HL-60 (cell line): Measurements from ENCODE around the gene XBP1.
"Not testable (repeated sequence)": the region's sequence is repeated elsewhere in the genome, so short reads cannot be mapped to it uniquely, and the experiment has no call there.

Experiments
- DNase-seq, 2 experiments: peaks; one replicate each; pipeline ENCODE4 v3.0.0-alpha.2; 2010 to 2020; ENCODE audit warnings: low read depth in 1 of 2, low spot score in 1 of 2
- H3K27ac ChIP-seq: fragments of 250-450 bp; sonication (Bioruptor Pico); replicated peaks from 2 replicates; pipeline ENCODE4 v1.5.1; 2020; ENCODE audit warnings: mild to moderate bottlenecking, moderate library complexity
- H3K27me3 ChIP-seq: fragments of 250-450 bp; sonication (Bioruptor Pico); 2 replicates; pipeline ENCODE4 v1.5.1; 2021; ENCODE audit warnings: mild to moderate bottlenecking, moderate library complexity; ENCODE audit not compliant: insufficient read depth, poor library complexity, severe bottlenecking
- H3K4me3 ChIP-seq: replicated peaks from 2 replicates; pipeline ENCODE4 v1.5.1; 2011; ENCODE audit warnings: mild to moderate bottlenecking, control low read depth, low read length; ENCODE audit not compliant: insufficient read depth
- GABPA ChIP-seq: IDR thresholded peaks from 2 replicates; pipeline ENCODE4 v1.6.1; 2012; ENCODE audit warnings: low read depth
- POLR2AphosphoS5 ChIP-seq: IDR thresholded peaks from 2 replicates; pipeline ENCODE4 v1.6.1; 2012; ENCODE audit warnings: low read depth
- SPI1 ChIP-seq: IDR thresholded peaks from 2 replicates; pipeline ENCODE4 v1.6.1; 2012; ENCODE audit warnings: low read depth, mild to moderate bottlenecking, borderline replicate concordance
- long read RNA-seq: library from polyadenylated mRNA; unstranded; transcript quantifications from one replicate; pipeline ENCODE4 v2.0.0, GENCODE V29; 2020
- TF ChIP-seq, protein P1 (sequence below): IDR thresholded peaks from 2 replicates; pipeline ENCODE4 v1.6.1; 2012; ENCODE audit warnings: low read depth; ENCODE audit not compliant: insufficient replicate concordance
- TF ChIP-seq, protein P2 (sequence below): IDR thresholded peaks from one replicate; pipeline ENCODE4 v1.5.1; 2011; ENCODE audit warnings: low read length, control low read depth, inconsistent platforms; ENCODE audit not compliant: insufficient read depth

XBP1 gene
- long read RNA-seq, transcript XBP1-201 (5 exons, 1,850 nt): major isoform, 184 of 198 reads
- long read RNA-seq, partial matches to known transcripts: 3 of 198 reads
- long read RNA-seq, other reads (novel, unspliced or antisense): 3 of 198 reads

DNA sequence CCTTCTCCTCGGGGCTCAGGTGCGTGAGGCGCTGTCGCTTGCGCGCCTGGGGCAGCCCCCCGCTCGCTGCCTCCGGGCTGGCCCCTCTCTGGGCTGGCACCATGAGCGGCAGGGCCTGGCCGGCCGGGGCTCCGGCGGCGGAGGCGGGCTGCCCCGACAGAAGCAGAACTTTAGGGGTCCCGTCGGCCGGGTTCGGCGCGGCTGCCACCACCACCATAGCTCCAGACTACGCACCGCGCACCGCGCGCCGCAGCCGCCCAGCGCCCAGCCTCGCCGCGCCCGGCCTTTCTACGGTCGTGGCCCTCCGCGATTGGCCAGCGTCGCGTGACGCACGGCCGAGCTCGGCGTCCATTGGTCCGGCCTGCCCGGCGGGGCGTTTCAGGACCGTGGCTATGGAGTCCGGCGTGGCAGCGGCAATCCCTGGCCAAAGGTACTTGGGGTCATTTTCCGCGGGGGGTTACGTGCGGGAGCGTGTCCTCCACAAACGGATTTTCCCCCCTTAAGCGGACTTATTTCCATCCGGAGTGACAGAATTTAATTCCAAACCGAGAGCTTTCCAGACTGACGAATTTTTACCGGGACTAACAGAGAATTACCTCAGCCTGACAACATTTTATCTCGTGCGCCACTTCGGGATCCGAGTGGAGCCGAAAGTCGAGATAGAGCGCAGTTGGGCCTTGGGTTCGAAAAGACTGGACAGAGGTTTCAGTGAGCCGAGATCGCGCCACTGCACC, at the start of gene XBP1:
XBP1 (minus strand) TSS at position 262 of the 734 bp plus-strand sequence.
- Histone ChIP-seq H3K4me3 (peak within 1 kb of the TSS; percentile 72), H3K27ac (peak within 1 kb of the TSS; percentile 92), H3K27me3 (no peaks in the 10 kb centered on the region)
- DNase-seq: peak; percentile 88 to 92
- peak; percentile 81 for TF ChIP-seq POLR2AphosphoS5
- TF ChIP-seq SPI1: no peak
- TF ChIP-seq, protein P1, sequence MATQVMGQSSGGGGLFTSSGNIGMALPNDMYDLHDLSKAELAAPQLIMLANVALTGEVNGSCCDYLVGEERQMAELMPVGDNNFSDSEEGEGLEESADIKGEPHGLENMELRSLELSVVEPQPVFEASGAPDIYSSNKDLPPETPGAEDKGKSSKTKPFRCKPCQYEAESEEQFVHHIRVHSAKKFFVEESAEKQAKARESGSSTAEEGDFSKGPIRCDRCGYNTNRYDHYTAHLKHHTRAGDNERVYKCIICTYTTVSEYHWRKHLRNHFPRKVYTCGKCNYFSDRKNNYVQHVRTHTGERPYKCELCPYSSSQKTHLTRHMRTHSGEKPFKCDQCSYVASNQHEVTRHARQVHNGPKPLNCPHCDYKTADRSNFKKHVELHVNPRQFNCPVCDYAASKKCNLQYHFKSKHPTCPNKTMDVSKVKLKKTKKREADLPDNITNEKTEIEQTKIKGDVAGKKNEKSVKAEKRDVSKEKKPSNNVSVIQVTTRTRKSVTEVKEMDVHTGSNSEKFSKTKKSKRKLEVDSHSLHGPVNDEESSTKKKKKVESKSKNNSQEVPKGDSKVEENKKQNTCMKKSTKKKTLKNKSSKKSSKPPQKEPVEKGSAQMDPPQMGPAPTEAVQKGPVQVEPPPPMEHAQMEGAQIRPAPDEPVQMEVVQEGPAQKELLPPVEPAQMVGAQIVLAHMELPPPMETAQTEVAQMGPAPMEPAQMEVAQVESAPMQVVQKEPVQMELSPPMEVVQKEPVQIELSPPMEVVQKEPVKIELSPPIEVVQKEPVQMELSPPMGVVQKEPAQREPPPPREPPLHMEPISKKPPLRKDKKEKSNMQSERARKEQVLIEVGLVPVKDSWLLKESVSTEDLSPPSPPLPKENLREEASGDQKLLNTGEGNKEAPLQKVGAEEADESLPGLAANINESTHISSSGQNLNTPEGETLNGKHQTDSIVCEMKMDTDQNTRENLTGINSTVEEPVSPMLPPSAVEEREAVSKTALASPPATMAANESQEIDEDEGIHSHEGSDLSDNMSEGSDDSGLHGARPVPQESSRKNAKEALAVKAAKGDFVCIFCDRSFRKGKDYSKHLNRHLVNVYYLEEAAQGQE: peak; percentile 54

DNA sequence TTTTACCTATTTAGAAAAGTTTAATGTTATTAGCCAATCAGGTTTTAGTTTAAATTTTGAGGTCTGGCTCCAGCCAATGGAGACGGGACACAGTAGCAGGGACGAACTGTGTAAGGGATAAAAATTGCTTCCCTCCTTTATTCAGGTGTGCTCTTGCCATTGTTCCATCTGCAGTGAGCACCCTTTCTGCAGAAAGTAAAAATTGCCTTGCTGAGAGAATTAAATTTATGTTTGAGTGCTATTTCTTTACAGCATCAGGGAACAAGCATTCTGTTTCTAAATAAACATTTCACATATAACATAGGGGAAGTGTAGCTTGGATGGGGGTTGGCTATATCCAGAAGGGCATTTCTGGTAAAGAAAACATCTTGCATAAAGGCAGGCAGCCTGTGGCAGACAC, 46.6 kb upstream of the XBP1 start:
- H3K27ac ChIP-seq: no peak overlapping the region
- no peak for DNase-seq
- H3K4me3 ChIP-seq: no peak overlapping the region
- TF ChIP-seq, protein P2, sequence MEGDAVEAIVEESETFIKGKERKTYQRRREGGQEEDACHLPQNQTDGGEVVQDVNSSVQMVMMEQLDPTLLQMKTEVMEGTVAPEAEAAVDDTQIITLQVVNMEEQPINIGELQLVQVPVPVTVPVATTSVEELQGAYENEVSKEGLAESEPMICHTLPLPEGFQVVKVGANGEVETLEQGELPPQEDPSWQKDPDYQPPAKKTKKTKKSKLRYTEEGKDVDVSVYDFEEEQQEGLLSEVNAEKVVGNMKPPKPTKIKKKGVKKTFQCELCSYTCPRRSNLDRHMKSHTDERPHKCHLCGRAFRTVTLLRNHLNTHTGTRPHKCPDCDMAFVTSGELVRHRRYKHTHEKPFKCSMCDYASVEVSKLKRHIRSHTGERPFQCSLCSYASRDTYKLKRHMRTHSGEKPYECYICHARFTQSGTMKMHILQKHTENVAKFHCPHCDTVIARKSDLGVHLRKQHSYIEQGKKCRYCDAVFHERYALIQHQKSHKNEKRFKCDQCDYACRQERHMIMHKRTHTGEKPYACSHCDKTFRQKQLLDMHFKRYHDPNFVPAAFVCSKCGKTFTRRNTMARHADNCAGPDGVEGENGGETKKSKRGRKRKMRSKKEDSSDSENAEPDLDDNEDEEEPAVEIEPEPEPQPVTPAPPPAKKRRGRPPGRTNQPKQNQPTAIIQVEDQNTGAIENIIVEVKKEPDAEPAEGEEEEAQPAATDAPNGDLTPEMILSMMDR: no peak
- TF ChIP-seq POLR2AphosphoS5 (no peak), GABPA (no peak), SPI1 (no peak)
- TF ChIP-seq, protein P1: no peak
- H3K27me3 ChIP-seq: no peaks in the 10 kb centered on the region

DNA sequence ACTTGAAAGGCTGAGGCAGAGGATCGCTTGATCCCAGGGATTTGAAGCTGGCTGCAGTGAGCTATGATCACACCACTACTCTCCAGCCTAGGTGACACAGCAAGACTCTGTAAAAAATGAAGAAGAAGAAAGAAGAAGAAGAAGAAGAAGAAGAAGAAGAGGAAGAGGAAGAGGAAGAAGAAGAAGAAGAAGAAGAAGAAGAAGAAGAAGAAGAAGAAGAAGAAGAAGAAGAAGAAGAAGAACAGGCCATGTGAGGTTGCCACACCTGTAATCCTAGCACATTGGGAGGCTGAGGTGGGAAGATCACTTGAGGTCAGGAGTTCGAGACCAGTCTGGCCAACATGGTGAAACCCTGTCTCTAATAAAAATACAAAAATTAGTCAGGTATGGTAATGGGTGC, 43.9 kb upstream of the XBP1 start:
- not testable (repeated sequence) for H3K27ac ChIP-seq, H3K4me3 ChIP-seq, H3K27me3 ChIP-seq
- peak in 1 of 2 experiments; percentile 7 for DNase-seq
- TF ChIP-seq SPI1: 0 out of 2 replicates have a peak, but pooled peaks have one; percentile 21

DNA sequence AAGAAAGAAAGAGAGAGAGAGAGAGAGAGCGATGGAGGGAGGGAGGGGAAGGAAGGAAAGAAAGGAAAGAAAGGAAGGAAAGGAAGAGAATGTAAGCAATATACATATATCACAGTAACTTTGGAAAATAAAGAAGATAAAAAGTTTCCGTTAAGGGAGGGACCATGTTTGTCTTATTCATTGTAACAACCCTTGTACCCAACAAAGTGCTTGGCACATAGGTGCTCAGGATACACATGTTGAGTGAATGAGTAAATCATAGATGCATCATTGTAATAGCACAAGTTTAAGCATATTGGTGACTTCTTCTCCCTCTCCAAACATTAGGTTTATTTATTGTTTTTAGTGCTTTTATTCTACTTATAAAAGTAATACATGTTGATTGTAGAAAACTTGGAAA, 43.3 kb upstream of the XBP1 start:
- no peak for DNase-seq
- TF ChIP-seq POLR2AphosphoS5 (no peak), SPI1 (no peak), GABPA (no peak)
- TF ChIP-seq, protein P1: no peak
- TF ChIP-seq, protein P2: no peak
- no peak overlapping the region for H3K27ac ChIP-seq
- H3K27me3 ChIP-seq: no peaks in the 10 kb centered on the region
- no peak overlapping the region for H3K4me3 ChIP-seq
